ENCODE results near the gene ABCC3. TPM values are rescaled to one million over a fixed set of nuclear protein-coding genes. Genes with fewer than 3 reads are reported as not detected.
"Not testable (repeated sequence)": the region's sequence is repeated elsewhere in the genome, so short reads cannot be mapped to it uniquely, and the experiment has no call there.

ABCC3 gene
- total RNA-seq, 1 donor = 39.3 TPM

DNA sequence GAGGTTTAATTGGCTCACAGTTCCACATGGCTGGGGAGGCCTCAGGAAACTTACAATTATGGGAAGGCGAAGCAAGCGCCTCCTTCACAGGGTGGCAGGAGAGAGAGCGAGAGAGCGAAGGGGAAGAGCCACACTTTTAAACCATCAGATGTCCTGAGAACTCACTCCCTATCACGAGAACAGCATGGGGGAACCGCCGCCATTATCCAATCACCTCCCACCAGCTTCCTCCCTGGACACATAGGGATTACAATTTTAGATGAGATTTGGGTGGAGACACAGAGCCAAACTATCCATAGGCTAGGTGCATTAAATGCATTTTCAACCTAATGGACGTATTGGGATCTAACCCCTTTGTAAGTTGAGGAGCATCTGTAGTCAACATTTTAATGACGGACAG lies 78.0 kb downstream of the ABCC3 start:
- TF ChIP-seq CTCF (IDR thresholded peaks at IDR 0.05; ENCODE audit: insufficient read depth, low read depth, low read length) = no peak
- DNase-seq (ENCODE audit: low read depth) = no peak
- no peak overlapping the region for H3K4me3 ChIP-seq (ENCODE audit: low read depth, low read length)

- H3K4me3 ChIP-seq (ENCODE audit: low read depth, low read length) = no peak overlapping the region
- DNase-seq (ENCODE audit: low read depth) = peak; percentile 68
- no peak for TF ChIP-seq CTCF (IDR thresholded peaks at IDR 0.05; ENCODE audit: insufficient read depth, low read depth, low read length)
These were observed 80.8 kb downstream of the ABCC3 start for GRCh38 chr17:50715471-50715870.

DNA sequence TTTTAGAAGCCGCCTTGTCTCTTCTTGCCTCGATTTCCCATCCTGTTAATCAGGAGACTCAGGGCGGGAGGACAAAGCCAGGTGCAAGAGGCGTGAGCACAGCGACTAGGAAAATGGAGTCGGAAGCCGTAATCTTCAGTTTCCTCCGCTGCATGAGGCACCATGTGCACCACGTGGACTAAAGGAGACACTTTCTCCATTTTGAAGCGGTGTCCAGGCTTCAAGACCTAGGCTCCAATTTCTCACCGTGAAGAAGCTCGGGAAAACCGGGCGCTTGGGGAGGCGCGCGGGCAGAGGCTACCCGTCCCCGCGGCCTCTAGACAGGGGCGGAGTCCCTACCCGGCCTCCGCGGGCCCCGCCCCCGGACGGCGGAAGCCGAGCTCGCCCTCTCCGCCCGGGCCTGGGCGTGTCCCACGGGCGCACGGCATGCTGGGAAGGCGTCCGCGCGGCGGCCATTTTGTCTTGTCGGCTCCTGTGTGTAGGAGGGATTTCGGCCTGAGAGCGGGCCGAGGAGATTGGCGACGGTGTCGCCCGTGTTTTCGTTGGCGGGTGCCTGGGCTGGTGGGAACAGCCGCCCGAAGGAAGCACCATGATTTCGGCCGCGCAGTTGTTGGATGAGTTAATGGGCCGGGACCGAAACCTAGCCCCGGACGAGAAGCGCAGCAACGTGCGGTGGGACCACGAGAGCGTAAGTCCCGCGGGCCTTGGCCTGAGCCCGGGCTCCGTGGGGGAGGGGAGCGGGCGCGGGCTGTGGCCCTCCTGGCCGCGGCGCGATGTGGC lies 84.7 kb downstream of the ABCC3 start, which contains the start of gene LUC7L3:
LUC7L3 (plus strand) TSS at position 460 of the 780 bp plus-strand sequence; CDS start at position 590, 130 bp downstream.
- peak; percentile 96 for DNase-seq (ENCODE audit: low read depth)
- peak within 1 kb of the TSS; percentile 87 for H3K4me3 ChIP-seq (ENCODE audit: low read depth, low read length)
- no peak for TF ChIP-seq CTCF (IDR thresholded peaks at IDR 0.05; ENCODE audit: insufficient read depth, low read depth, low read length)

GRCh38 chr17:50719924-50720794 lies 85.5 kb downstream of the ABCC3 start:
- no peak for DNase-seq (ENCODE audit: low read depth)
- peak overlapping the region; percentile 87 for H3K4me3 ChIP-seq (ENCODE audit: low read depth, low read length)
- no peak for TF ChIP-seq CTCF (IDR thresholded peaks at IDR 0.05; ENCODE audit: insufficient read depth, low read depth, low read length)

- no peak for TF ChIP-seq CTCF (IDR thresholded peaks at IDR 0.05; ENCODE audit: insufficient read depth, low read depth, low read length)
- peak; percentile 44 for DNase-seq (ENCODE audit: low read depth)
- H3K4me3 ChIP-seq (ENCODE audit: low read depth, low read length) = peak overlapping the region; percentile 87
These were observed 86.7 kb downstream of the ABCC3 start for GRCh38 chr17:50721194-50722010.

GRCh38 chr17:50722746-50723145 lies 88.1 kb downstream of the ABCC3 start:
- no peak overlapping the region for H3K4me3 ChIP-seq (ENCODE audit: low read depth, low read length)
- DNase-seq (ENCODE audit: low read depth) = peak; percentile 58
- TF ChIP-seq CTCF (IDR thresholded peaks at IDR 0.05; ENCODE audit: insufficient read depth, low read depth, low read length) = no peak

DNA sequence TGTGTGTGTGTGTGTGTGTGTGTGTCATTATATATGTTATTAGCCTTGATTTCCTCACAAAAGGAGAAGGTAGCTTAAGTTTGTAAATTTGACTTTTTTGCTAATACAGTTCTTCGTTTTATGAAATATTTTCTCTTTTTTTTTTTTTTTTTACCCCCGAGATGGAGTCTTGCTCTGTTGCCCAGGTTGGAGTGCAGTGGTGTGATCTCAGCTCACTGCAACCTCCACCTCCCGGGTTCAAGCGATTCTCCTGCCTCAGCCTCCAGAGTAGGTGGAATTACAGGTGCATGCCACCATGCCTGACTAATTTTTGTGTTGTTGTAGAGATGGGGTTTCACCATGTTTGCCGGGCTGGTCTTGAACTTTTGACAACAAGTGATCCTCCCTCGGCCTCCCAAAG lies 89.9 kb downstream of the ABCC3 start:
- not testable (repeated sequence) for H3K4me3 ChIP-seq (ENCODE audit: low read depth, low read length); DNase-seq (ENCODE audit: low read depth)

Measured in fibroblast of villous mesenchyme (primary cell).